ENCODE measurements around the gene SCLT1.

Gene SCLT1

GRCh38 chr4:128986908-128987307, 106.4 kb downstream of the SCLT1 start:
- H3K4me1 ChIP-seq (ENCODE audit: control insufficient read depth, insufficient read depth, low read length) = no peaks in the 10 kb centered on the region
- no peak overlapping the region for H3K9ac ChIP-seq (ENCODE audit: low read length)
- H3K9me3 ChIP-seq (ENCODE audit: control insufficient read depth, insufficient read depth, low read depth, low read length) = no peaks in the 10 kb centered on the region
- H3K4me3 ChIP-seq (ENCODE audit: low read depth, low read length) = no peak overlapping the region
- H3K27ac ChIP-seq (ENCODE audit: low read depth, low read length) = no peak overlapping the region
- H3K27me3 ChIP-seq (ENCODE audit: control insufficient read depth, insufficient read depth, low read length) = no peaks in the 10 kb centered on the region
- no peaks in the 10 kb centered on the region for H3K36me3 ChIP-seq (ENCODE audit: control insufficient read depth, insufficient read depth, low read length)

- no peaks in the 10 kb centered on the region for H3K36me3 ChIP-seq (ENCODE audit: control insufficient read depth, insufficient read depth, low read length)
- no peaks in the 10 kb centered on the region for H3K27me3 ChIP-seq (ENCODE audit: control insufficient read depth, insufficient read depth, low read length)
- H3K9ac ChIP-seq (ENCODE audit: low read length) = no peak overlapping the region
- H3K4me3 ChIP-seq (ENCODE audit: low read depth, low read length) = no peak overlapping the region
- H3K27ac ChIP-seq (ENCODE audit: low read depth, low read length) = no peak overlapping the region
- no peaks in the 10 kb centered on the region for H3K4me1 ChIP-seq (ENCODE audit: control insufficient read depth, insufficient read depth, low read length)
- H3K9me3 ChIP-seq (ENCODE audit: control insufficient read depth, insufficient read depth, low read depth, low read length) = no peaks in the 10 kb centered on the region
Measured at GRCh38 chr4:128986019-128986418, 107.3 kb downstream of the SCLT1 start.

GRCh38 chr4:128983771-128984485, 109.4 kb downstream of the SCLT1 start:
- Histone ChIP-seq H3K4me3 (ENCODE audit: low read depth, low read length) (no peak overlapping the region), H3K27me3 (ENCODE audit: control insufficient read depth, insufficient read depth, low read length) (no peaks in the 10 kb centered on the region), H3K36me3 (ENCODE audit: control insufficient read depth, insufficient read depth, low read length) (no peaks in the 10 kb centered on the region), H3K9me3 (ENCODE audit: control insufficient read depth, insufficient read depth, low read depth, low read length) (no peaks in the 10 kb centered on the region), H3K9ac (ENCODE audit: low read length) (no peak overlapping the region), H3K27ac (ENCODE audit: low read depth, low read length) (no peak overlapping the region), H3K4me1 (ENCODE audit: control insufficient read depth, insufficient read depth, low read length) (no peaks in the 10 kb centered on the region)

- no peaks in the 10 kb centered on the region for H3K4me1 ChIP-seq (ENCODE audit: control insufficient read depth, insufficient read depth, low read length)
- no peak overlapping the region for H3K9ac ChIP-seq (ENCODE audit: low read length)
- no peaks in the 10 kb centered on the region for H3K9me3 ChIP-seq (ENCODE audit: control insufficient read depth, insufficient read depth, low read depth, low read length)
- no peaks in the 10 kb centered on the region for H3K27me3 ChIP-seq (ENCODE audit: control insufficient read depth, insufficient read depth, low read length)
- no peak overlapping the region for H3K27ac ChIP-seq (ENCODE audit: low read depth, low read length)
- H3K36me3 ChIP-seq (ENCODE audit: control insufficient read depth, insufficient read depth, low read length) = no peaks in the 10 kb centered on the region
- H3K4me3 ChIP-seq (ENCODE audit: low read depth, low read length) = no peak overlapping the region
Measured at GRCh38 chr4:128981377-128981776, 112.0 kb downstream of the SCLT1 start.

- no peaks in the 10 kb centered on the region for H3K9me3 ChIP-seq (ENCODE audit: control insufficient read depth, insufficient read depth, low read depth, low read length)
Measured at GRCh38 chr4:128980816-128981326, 112.5 kb downstream of the SCLT1 start.

GRCh38 chr4:128979934-128980333, 113.4 kb downstream of the SCLT1 start:
- Histone ChIP-seq H3K27ac (ENCODE audit: low read depth, low read length) (no peak overlapping the region), H3K36me3 (ENCODE audit: control insufficient read depth, insufficient read depth, low read length) (no peaks in the 10 kb centered on the region), H3K9me3 (ENCODE audit: control insufficient read depth, insufficient read depth, low read depth, low read length) (no peaks in the 10 kb centered on the region), H3K4me1 (ENCODE audit: control insufficient read depth, insufficient read depth, low read length) (no peaks in the 10 kb centered on the region), H3K4me3 (ENCODE audit: low read depth, low read length) (no peak overlapping the region), H3K27me3 (ENCODE audit: control insufficient read depth, insufficient read depth, low read length) (no peaks in the 10 kb centered on the region), H3K9ac (ENCODE audit: low read length) (no peak overlapping the region)

More at GRCh38 chr4:128980816-128981326, 112.5 kb downstream of the SCLT1 start:
- Histone ChIP-seq H3K36me3 (ENCODE audit: control insufficient read depth, insufficient read depth, low read length) (no peaks in the 10 kb centered on the region), H3K27ac (ENCODE audit: low read depth, low read length) (no peak overlapping the region), H3K9ac (ENCODE audit: low read length) (no peak overlapping the region), H3K27me3 (ENCODE audit: control insufficient read depth, insufficient read depth, low read length) (no peaks in the 10 kb centered on the region), H3K4me1 (ENCODE audit: control insufficient read depth, insufficient read depth, low read length) (no peaks in the 10 kb centered on the region), H3K4me3 (ENCODE audit: low read depth, low read length) (no peak overlapping the region)

- no peak overlapping the region for H3K27ac ChIP-seq (ENCODE audit: low read depth, low read length)
- H3K4me1 ChIP-seq (ENCODE audit: control insufficient read depth, insufficient read depth, low read length) = no peaks in the 10 kb centered on the region
- H3K9ac ChIP-seq (ENCODE audit: low read length) = no peak overlapping the region
- H3K27me3 ChIP-seq (ENCODE audit: control insufficient read depth, insufficient read depth, low read length) = no peaks in the 10 kb centered on the region
- H3K9me3 ChIP-seq (ENCODE audit: control insufficient read depth, insufficient read depth, low read depth, low read length) = no peaks in the 10 kb centered on the region
- no peaks in the 10 kb centered on the region for H3K36me3 ChIP-seq (ENCODE audit: control insufficient read depth, insufficient read depth, low read length)
- no peak overlapping the region for H3K4me3 ChIP-seq (ENCODE audit: low read depth, low read length)
Measured at GRCh38 chr4:128978985-128979384, 114.4 kb downstream of the SCLT1 start.

- no peaks in the 10 kb centered on the region for H3K9me3 ChIP-seq (ENCODE audit: control insufficient read depth, insufficient read depth, low read depth, low read length)
- H3K27ac ChIP-seq (ENCODE audit: low read depth, low read length) = no peak overlapping the region
- H3K4me3 ChIP-seq (ENCODE audit: low read depth, low read length) = no peak overlapping the region
- no peak overlapping the region for H3K9ac ChIP-seq (ENCODE audit: low read length)
- H3K36me3 ChIP-seq (ENCODE audit: control insufficient read depth, insufficient read depth, low read length) = no peaks in the 10 kb centered on the region
- no peaks in the 10 kb centered on the region for H3K27me3 ChIP-seq (ENCODE audit: control insufficient read depth, insufficient read depth, low read length)
- H3K4me1 ChIP-seq (ENCODE audit: control insufficient read depth, insufficient read depth, low read length) = no peaks in the 10 kb centered on the region
Measured at GRCh38 chr4:128974136-128974581, 119.2 kb downstream of the SCLT1 start.

- Histone ChIP-seq H3K4me3 (ENCODE audit: low read depth, low read length) (no peak overlapping the region), H3K9me3 (ENCODE audit: control insufficient read depth, insufficient read depth, low read depth, low read length) (no peaks in the 10 kb centered on the region), H3K9ac (ENCODE audit: low read length) (no peak overlapping the region), H3K27ac (ENCODE audit: low read depth, low read length) (no peak overlapping the region), H3K27me3 (ENCODE audit: control insufficient read depth, insufficient read depth, low read length) (no peaks in the 10 kb centered on the region), H3K4me1 (ENCODE audit: control insufficient read depth, insufficient read depth, low read length) (no peaks in the 10 kb centered on the region), H3K36me3 (ENCODE audit: control insufficient read depth, insufficient read depth, low read length) (no peaks in the 10 kb centered on the region)
Measured at GRCh38 chr4:128973384-128973783, 120.0 kb downstream of the SCLT1 start.

- H3K4me3 ChIP-seq (ENCODE audit: low read depth, low read length) = no peak overlapping the region
- H3K36me3 ChIP-seq (ENCODE audit: control insufficient read depth, insufficient read depth, low read length) = no peaks in the 10 kb centered on the region
- H3K27ac ChIP-seq (ENCODE audit: low read depth, low read length) = no peak overlapping the region
- H3K9ac ChIP-seq (ENCODE audit: low read length) = no peak overlapping the region
- H3K9me3 ChIP-seq (ENCODE audit: control insufficient read depth, insufficient read depth, low read depth, low read length) = no peaks in the 10 kb centered on the region
- no peaks in the 10 kb centered on the region for H3K27me3 ChIP-seq (ENCODE audit: control insufficient read depth, insufficient read depth, low read length)
- H3K4me1 ChIP-seq (ENCODE audit: control insufficient read depth, insufficient read depth, low read length) = no peaks in the 10 kb centered on the region
Measured at GRCh38 chr4:128961405-128961804, 131.9 kb downstream of the SCLT1 start.

GRCh38 chr4:128958194-128958593, 135.1 kb downstream of the SCLT1 start:
- H3K27me3 ChIP-seq (ENCODE audit: control insufficient read depth, insufficient read depth, low read length) = no peaks in the 10 kb centered on the region
- H3K9me3 ChIP-seq (ENCODE audit: control insufficient read depth, insufficient read depth, low read depth, low read length) = no peaks in the 10 kb centered on the region
- no peak overlapping the region for H3K27ac ChIP-seq (ENCODE audit: low read depth, low read length)
- H3K4me1 ChIP-seq (ENCODE audit: control insufficient read depth, insufficient read depth, low read length) = no peaks in the 10 kb centered on the region
- H3K36me3 ChIP-seq (ENCODE audit: control insufficient read depth, insufficient read depth, low read length) = no peaks in the 10 kb centered on the region
- H3K4me3 ChIP-seq (ENCODE audit: low read depth, low read length) = no peak overlapping the region
- no peak overlapping the region for H3K9ac ChIP-seq (ENCODE audit: low read length)

Measured in HUES6 (cell line).